Measurements from ENCODE around the gene CCNB2.

CCNB2 gene

DNA sequence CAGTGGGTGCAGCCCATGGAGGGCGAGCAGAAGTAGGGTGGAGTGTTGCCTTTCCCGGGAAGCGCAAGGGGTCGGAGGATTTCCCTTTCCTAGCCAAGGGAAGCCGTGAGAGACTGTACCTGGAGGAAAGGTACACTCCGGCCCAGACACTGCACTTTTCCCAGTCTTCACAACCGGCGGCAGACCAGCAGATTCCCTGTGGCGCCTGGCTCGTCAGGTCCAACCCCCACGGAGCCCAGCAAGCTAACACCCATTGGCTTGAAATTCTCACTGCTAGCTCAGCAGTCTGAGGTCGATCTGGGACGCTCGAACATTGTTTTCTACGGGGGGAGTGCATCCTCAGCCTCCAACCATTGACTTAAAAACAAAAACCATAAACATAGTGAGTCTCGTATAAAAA is 26.5 kb downstream of the CCNB2 start:
- in situ Hi-C loops (cut with MboI; ENCODE audit: low sequenced_read_pairs, unreplicated experiment): loop anchor here (25.0 kb wide), 1 partner anchor 894 kb away; no protein-coding TSS in a partner anchor
- no peak for DNase-seq (ENCODE audit: low spot score)
- TF ChIP-seq, protein P1, sequence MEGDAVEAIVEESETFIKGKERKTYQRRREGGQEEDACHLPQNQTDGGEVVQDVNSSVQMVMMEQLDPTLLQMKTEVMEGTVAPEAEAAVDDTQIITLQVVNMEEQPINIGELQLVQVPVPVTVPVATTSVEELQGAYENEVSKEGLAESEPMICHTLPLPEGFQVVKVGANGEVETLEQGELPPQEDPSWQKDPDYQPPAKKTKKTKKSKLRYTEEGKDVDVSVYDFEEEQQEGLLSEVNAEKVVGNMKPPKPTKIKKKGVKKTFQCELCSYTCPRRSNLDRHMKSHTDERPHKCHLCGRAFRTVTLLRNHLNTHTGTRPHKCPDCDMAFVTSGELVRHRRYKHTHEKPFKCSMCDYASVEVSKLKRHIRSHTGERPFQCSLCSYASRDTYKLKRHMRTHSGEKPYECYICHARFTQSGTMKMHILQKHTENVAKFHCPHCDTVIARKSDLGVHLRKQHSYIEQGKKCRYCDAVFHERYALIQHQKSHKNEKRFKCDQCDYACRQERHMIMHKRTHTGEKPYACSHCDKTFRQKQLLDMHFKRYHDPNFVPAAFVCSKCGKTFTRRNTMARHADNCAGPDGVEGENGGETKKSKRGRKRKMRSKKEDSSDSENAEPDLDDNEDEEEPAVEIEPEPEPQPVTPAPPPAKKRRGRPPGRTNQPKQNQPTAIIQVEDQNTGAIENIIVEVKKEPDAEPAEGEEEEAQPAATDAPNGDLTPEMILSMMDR (IDR thresholded peaks at IDR 0.05; ENCODE audit: borderline replicate concordance, control extremely low read depth, extremely low read depth, insufficient read depth, missing control alignments): no peak

DNA sequence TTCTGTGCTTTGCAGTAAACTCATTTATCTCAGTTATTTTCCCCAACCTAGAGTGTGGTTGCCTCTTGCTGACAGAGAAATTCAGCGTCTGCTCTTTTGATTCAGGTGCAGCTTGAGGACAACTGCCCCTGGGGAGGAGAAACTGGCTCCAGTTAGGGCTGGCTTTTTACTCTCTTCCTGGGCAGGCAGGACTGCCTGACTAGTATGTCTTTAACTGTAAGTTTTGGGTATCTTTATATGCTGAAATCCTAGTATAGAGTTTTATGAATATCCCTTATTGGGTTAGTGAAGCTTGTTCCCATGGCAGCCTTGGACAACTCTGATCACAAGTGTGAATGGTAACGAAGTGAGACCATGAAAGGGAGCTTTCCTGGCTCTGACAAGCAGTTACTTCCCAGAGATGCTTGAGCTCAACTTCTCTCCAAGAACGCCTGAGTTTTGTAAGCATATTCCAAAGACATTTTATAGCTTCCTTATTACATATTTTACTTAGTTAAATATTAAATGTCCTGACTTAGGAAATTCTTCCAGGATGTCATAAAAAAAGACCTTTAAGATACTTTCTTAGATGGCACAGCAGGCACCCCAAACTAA is 27.1 kb downstream of the CCNB2 start:
- no peak for DNase-seq (ENCODE audit: low spot score)
- in situ Hi-C loops (cut with MboI; ENCODE audit: low sequenced_read_pairs, unreplicated experiment): loop anchor here (25.0 kb wide), 1 partner anchor 895 kb away; no protein-coding TSS in a partner anchor
- TF ChIP-seq, protein P1 (IDR thresholded peaks at IDR 0.05; ENCODE audit: borderline replicate concordance, control extremely low read depth, extremely low read depth, insufficient read depth, missing control alignments): no peak

DNA sequence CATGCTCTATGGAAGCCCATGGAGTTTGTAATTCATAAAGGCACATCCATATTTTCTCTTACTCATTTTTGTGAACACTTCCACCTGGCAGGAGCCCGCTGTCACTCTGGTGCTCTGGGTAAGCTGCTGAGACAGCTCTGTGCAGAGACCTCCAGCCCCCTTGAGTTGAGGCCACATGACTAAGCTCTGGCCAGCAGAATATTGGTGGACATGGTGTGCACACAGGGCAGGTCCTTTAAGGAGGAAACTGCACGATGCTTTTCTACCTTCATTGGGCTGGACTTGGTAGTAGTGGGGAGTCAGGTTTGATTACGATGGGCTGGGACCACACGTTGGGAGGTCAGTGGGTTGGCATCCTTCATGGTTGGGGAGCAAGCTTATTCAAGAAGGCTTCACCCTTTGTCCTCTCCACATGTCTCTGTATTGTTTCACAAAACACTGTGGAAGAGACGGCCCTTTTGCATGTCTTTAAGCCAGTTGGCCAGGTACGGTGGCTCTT is 29.0 kb downstream of the CCNB2 start:
- in situ Hi-C loops (cut with MboI; ENCODE audit: low sequenced_read_pairs, unreplicated experiment): loop anchor here (25.0 kb wide), 1 partner anchor 897 kb away; no protein-coding TSS in a partner anchor
- TF ChIP-seq, protein P1 (IDR thresholded peaks at IDR 0.05; ENCODE audit: borderline replicate concordance, control extremely low read depth, extremely low read depth, insufficient read depth, missing control alignments): no peak

GRCh38 chr15:59137566-59137965 is 32.6 kb downstream of the CCNB2 start:
- TF ChIP-seq, protein P1 (IDR thresholded peaks at IDR 0.05; ENCODE audit: borderline replicate concordance, control extremely low read depth, extremely low read depth, insufficient read depth, missing control alignments): no peak
- DNase-seq (ENCODE audit: low spot score): peak; percentile 53
- in situ Hi-C loops (cut with MboI; ENCODE audit: low sequenced_read_pairs, unreplicated experiment): loop anchor here (25.0 kb wide), 1 partner anchor 900 kb away; no protein-coding TSS in a partner anchor

More for the DNA sequence above, 29.0 kb downstream of the CCNB2 start:
- DNase-seq (ENCODE audit: low spot score): no peak

DNA sequence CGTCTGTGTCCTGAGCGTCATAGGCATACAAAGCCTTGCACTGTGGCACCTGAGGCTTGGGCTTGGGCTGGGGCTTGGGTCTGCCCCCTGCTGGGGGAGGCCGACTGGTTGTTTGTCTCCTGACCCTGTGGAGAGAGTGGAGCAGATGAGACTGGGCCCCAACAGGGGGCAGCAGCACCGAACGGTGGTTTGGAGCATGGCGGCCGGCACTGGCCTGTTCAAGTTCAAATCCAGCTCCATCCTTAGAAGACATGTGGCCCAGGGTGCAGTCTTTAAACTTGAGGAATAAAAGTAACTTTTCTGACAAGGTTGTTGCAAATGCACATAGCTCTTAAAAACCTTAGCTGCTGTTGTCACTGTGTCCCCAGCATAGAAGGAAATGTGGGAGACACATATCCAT is 33.3 kb downstream of the CCNB2 start:
- peak; percentile 84 for DNase-seq (ENCODE audit: low spot score)
- in situ Hi-C loops (cut with MboI; ENCODE audit: low sequenced_read_pairs, unreplicated experiment): loop anchor here (25.0 kb wide), 1 partner anchor 901 kb away; no protein-coding TSS in a partner anchor
- TF ChIP-seq, protein P1 (IDR thresholded peaks at IDR 0.05; ENCODE audit: borderline replicate concordance, control extremely low read depth, extremely low read depth, insufficient read depth, missing control alignments): peak; percentile 46

DNA sequence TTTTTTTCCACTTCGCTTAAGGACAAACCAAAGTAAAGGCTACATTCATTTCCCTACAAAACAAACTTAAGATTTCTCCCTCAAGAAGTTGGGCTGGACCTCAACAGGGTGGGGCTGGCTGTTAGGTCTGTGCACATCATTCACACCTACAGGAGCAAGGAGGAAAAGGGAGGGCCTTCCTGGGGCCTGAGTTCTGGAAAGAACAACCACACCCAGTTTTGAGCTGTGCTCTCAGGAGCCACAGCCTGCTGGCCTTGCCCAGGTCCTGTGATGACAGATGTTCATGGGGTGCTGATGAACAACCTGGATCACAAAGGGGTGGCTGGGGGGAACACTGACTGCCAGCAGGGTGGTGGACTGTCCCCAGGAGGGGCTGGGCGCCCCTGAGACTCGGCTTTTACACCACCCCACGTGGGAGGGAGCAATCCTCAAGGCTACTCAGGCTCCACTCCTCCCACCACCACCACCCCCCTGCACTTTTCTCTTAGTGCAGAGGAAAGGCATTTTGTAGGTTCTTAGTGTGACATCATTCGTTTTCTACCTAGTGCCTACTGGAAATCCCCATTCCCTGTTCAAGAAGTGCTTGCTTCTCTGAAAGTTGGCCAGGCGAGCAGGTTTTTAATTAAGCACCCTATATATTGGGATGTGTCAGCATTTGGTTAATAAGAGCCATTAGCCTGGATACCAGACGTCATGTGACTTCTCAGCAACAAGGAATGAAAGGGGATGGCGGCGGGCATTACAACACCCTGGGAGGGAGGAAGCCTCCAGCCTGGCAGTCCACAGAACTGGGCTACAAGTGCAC is 35.7 kb downstream of the CCNB2 start:
- in situ Hi-C loops (cut with MboI; ENCODE audit: low sequenced_read_pairs, unreplicated experiment): loop anchor here (25.0 kb wide), 1 partner anchor 903 kb away; no protein-coding TSS in a partner anchor
- TF ChIP-seq, protein P1 (IDR thresholded peaks at IDR 0.05; ENCODE audit: borderline replicate concordance, control extremely low read depth, extremely low read depth, insufficient read depth, missing control alignments): no peak
- peak; percentile 55 for DNase-seq (ENCODE audit: low spot score)
